Activated CD8-positive, alpha-beta memory T cell treated with anti-CD3 and anti-CD28 coated beads, Interleukin-2, amount 50 U/mL, for 1 hour (primary cell): ENCODE data around the gene PLXDC2.

Experiments used
- DNase-seq: peaks from one replicate; pipeline ENCODE4 v3.0.0-alpha.2; 2020; ENCODE audit errors: extremely low read depth

PLXDC2 gene

GRCh38 chr10:19857876-19858275 is 41.6 kb downstream of the PLXDC2 start:
- DNase-seq: no peak

- no peak for DNase-seq
Measured at GRCh38 chr10:19860107-19860506, 43.9 kb downstream of the PLXDC2 start.

- DNase-seq: no peak
Measured at GRCh38 chr10:19862811-19863515, 46.7 kb downstream of the PLXDC2 start.

GRCh38 chr10:19865676-19866075 is 49.4 kb downstream of the PLXDC2 start:
- no peak for DNase-seq

GRCh38 chr10:19869370-19869769 is 53.1 kb downstream of the PLXDC2 start:
- no peak for DNase-seq

GRCh38 chr10:19872504-19873271 is 56.5 kb downstream of the PLXDC2 start:
- DNase-seq: no peak

- DNase-seq: no peak
Measured at GRCh38 chr10:19874190-19874589, 58.0 kb downstream of the PLXDC2 start.

- no peak for DNase-seq
Measured at GRCh38 chr10:19874791-19875190, 58.6 kb downstream of the PLXDC2 start.

- DNase-seq: no peak
Measured at GRCh38 chr10:19876570-19876969, 60.3 kb downstream of the PLXDC2 start.

- DNase-seq: no peak
Measured at GRCh38 chr10:19877466-19878255, 61.4 kb downstream of the PLXDC2 start.

GRCh38 chr10:19882621-19883020 is 66.4 kb downstream of the PLXDC2 start:
- no peak for DNase-seq

- no peak for DNase-seq
Measured at GRCh38 chr10:19888061-19888660, 71.9 kb downstream of the PLXDC2 start.

- no peak for DNase-seq
Measured at GRCh38 chr10:19889256-19889655, 73.0 kb downstream of the PLXDC2 start.

GRCh38 chr10:19891429-19891828 is 75.2 kb downstream of the PLXDC2 start:
- no peak for DNase-seq

GRCh38 chr10:19892270-19892669 is 76.0 kb downstream of the PLXDC2 start:
- no peak for DNase-seq

- DNase-seq: no peak
Measured at GRCh38 chr10:19892677-19893076, 76.4 kb downstream of the PLXDC2 start.

GRCh38 chr10:19895500-19895899 is 79.3 kb downstream of the PLXDC2 start:
- DNase-seq: no peak

GRCh38 chr10:19902456-19902855 is 86.2 kb downstream of the PLXDC2 start:
- DNase-seq: no peak

- no peak for DNase-seq
Measured at GRCh38 chr10:19904202-19904661, 88.0 kb downstream of the PLXDC2 start.

GRCh38 chr10:19906108-19906791 is 90.0 kb downstream of the PLXDC2 start:
- no peak for DNase-seq

- no peak for DNase-seq
Measured at GRCh38 chr10:19908991-19909696, 92.9 kb downstream of the PLXDC2 start.
